Activated T-helper 9 cell treated with anti-CD3 and anti-CD28 coated beads, Interleukin-2, amount 50 U/mL, for 16 hours (primary cell): ENCODE data around the gene RP2.

Source experiments
- DNase-seq: peaks from one replicate; pipeline ENCODE4 v3.0.0-alpha.2; 2020; ENCODE audit warnings: low read depth

The RP2 gene

GRCh38 chrX:46836701-46837557 lies at the start of gene RP2:
RP2 (plus strand) TSS chrX:46837043; CDS start chrX:46837101, 58 bp downstream.
- peak; percentile 74 for DNase-seq

DNA sequence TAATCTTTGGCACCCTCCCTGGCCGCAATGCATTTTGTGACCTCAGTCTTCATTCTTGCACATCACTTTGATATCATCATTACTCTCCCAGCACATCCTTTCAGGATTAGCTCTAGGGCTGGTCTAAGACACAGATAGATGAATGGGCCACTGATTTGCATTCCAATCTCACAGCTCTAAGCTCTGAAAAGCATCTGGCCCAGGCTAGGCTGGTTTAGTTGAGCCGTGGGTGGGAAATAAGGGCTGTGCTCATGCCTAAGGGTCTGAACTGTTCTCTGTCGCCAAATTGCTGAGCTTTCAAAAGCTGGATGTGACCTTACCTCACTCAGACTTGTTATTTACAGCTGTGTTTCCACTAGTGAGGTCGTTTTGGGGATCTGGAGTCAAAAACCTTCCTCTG lies 47.9 kb upstream of the RP2 start:
- DNase-seq: no peak

- DNase-seq: no peak
Measured at GRCh38 chrX:46791927-46792809, 44.7 kb upstream of the RP2 start.

- DNase-seq: no peak
Measured at GRCh38 chrX:46792810-46793188, 44.0 kb upstream of the RP2 start.

DNA sequence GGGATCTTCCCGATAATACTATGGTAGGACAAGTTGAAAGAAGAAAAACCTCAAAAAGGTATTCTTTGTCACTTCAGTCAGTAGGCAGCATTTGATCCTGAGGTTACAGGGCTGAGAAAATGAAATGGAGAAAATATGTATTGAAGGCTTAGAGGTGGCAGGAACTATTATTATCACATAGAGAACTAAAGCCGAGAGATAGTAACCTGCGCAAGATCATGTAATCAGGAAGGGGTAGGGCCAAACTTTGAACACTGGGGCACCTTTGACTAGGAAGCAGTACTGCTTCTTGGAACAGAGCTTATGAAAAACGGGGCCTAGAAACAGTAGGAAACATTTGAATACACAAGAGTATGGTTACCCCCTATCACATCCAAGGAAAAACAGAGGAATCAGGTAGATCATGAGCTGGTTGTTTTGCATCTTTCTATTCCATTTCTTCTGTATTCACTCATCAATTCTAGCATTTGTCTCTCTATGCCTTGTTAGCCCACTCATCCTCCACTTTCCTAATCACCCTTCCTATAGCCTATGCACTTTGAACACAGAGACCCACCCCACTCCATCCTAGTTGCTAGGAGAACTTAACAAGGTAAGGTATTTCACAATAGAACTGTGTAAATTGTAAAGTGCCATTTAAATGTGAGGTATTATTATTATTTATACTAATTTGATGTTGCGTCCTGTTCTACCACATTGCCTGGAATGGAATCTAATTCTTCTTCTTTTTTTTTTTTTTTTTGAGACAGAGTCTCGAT lies 43.3 kb upstream of the RP2 start:
- DNase-seq: no peak

- DNase-seq: peak; percentile 51
Measured at GRCh38 chrX:46796574-46797191, 40.2 kb upstream of the RP2 start.

- DNase-seq: no peak
Measured at GRCh38 chrX:46803140-46803539, 33.7 kb upstream of the RP2 start.

- no peak for DNase-seq
Measured at GRCh38 chrX:46805270-46805669, 31.6 kb upstream of the RP2 start.

- DNase-seq: no peak
Measured at GRCh38 chrX:46811121-46811520, 25.7 kb upstream of the RP2 start.

GRCh38 chrX:46812445-46812844 lies 24.4 kb upstream of the RP2 start:
- DNase-seq: no peak

GRCh38 chrX:46814966-46815365 lies 21.9 kb upstream of the RP2 start:
- no peak for DNase-seq

DNA sequence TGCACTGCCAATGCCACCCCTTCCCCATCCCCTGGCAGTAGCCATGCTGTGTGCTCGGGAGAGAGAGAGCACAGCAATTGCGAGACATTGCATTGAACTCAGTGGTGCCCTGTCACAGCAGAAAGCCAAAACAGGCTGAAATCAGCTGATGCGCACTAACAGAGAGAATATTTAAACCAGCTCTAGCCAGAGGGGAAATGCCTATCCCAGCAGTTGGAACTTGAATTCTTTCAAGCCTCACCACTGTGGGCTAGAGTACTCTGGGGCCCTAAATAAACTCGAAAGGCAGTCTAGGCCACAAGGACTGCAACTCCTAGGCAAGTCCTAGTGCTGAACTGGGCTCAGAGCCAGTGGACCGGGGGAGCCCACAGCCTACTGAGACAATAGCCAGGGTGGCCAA lies 17.7 kb upstream of the RP2 start:
- no peak for DNase-seq

- no peak for DNase-seq
Measured at GRCh38 chrX:46820391-46821100, 16.3 kb upstream of the RP2 start.

DNA sequence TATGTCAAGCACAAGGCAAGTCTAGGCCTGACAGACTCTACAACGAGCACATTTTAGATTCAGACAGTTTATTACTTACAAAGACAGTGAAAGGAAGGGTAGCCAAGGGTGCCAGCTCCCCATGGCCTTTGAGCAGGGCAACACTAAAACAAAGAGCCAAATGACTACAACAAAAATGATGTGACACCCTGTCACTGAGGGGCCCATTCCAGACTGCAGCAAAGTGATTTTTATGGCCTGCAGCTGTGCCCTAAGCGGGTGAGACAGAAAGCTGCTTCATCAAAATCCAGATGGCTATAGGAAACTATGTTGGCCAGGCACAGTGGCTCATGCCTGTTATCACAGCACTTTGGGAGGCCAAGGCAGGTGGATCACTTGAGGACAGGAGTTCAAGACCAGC lies 13.4 kb upstream of the RP2 start:
- DNase-seq: no peak

DNA sequence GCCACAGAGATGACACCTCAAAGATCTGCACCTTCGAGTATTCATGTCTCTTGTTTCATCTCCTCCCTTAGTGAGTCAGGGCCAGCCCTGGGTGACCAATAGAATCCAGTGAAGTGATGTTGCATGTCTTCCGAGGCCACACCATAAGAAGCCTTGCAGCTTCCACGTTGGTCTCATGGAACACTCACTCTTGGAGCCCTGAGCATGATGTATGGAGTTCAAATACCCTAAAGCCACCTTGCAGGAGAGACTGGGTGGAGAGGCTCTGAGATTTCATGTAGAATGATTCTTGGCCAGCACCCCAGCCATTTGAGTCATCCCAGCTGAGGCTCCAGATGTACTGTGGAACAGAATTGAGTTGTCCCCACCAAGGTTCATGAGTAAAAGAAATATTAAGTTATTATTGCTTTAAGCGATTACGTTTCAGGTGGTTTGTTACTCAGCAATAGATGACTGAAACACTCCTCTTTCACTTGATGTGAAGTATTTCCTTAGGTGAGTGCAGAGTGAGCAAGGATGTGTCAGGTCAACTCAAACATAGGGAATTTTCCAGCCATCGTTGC lies 5.0 kb upstream of the RP2 start:
- DNase-seq: no peak

DNA sequence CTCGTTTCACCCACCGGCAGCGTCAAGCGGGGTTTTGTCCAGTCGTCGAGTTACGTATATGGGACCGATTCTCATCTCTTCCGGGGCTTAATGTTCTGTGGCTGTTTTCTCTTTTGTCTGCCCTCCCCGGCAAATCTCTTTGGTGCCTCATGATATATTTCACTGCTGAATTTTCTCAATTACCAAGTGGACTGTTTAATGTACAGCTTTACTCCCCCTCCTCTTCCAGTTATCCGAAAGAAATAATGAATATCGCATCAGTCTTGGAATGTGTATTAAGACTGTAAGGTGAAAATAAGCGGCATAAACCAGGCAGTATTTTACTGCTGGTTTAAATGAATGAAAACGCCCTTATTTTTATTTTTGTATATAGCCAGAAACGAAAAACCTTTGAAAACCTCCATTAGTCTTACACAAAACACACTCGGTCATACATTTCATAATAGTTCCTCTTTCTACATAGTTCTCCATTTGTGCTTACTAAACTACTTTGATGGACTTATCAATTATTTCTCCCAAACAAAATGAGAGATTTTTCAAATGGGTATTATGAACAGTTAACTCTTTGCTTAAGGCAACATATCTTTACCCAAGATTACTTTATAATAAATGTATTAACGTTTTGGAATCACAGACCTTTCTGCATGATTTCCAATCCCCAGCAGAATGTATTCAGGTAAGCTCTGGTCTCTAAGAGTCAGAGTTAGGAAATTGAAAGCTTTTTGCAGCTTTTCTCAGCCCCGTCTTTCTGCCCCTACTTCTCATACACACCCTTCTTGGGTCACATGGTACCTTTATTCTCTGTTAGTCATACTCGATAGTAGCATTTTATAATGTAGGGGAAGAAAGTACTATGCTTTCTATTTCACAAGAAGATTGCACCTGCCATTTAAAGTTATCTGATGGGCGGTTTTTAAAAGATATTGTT lies 979 bp downstream of the RP2 start:
- DNase-seq: peak; percentile 3

GRCh38 chrX:46838486-46838870 lies 1.6 kb downstream of the RP2 start:
- no peak for DNase-seq

DNA sequence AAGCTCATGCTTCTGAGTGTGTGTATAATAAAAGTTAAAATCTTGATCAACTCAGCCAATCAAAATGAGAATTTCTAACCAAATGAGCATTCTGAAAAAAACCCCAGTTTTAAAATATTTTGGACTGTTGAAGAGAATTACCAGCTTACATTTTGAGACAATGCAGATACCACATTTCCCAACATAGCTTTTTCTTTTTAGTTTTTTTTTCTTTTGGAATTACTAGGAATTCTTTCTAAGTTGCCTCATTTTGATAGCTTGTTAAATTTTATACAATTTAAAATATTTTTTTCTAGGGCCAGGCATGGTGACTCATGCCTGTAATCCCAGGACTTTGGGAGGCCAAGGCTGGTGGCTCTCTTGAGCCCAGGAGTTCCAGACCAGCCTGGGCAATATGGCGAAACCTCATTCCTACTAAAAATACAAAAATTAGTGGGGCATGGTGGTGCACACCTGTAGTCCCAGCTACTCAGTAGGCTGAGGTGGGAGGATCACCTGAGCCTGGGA lies 2.2 kb downstream of the RP2 start:
- DNase-seq: no peak

- DNase-seq: no peak
Measured at GRCh38 chrX:46840946-46841345, 4.1 kb downstream of the RP2 start.

DNA sequence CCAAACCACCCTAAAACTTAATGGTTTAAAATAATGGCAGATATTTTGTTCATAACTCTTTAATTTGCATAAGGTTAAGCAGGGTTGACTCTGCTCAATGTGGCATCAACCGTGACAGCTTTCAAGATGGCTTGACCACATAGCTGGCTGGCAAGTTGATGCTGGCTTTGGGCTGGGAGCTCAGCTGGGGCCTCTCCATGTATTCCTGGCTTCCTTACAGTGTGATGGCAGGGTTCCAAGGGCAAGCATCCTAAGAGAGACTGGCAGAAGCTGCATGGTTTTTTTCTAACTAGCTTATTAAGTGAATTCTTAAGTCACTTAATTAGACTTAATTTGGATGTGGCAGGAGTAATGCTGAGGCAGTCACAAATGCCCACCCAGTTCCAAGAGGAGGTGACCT lies 4.5 kb downstream of the RP2 start:
- no peak for DNase-seq
